Neural progenitor cell (in vitro differentiated cells): Measurements from ENCODE around the gene TTLL8. TPM values are rescaled to one million over a fixed set of nuclear protein-coding genes. Genes with fewer than 3 reads are reported as not detected.

Source experiments
- DNase-seq: peaks from one replicate; pipeline ENCODE4 v3.0.0-alpha.2; 2016; ENCODE audit warnings: low spot score
- H2AFZ ChIP-seq: fragments of 200-600 bp; sonication (generic); replicated peaks from 2 replicates; pipeline ENCODE4 v1.6.1; 2016; ENCODE audit warnings: antibody characterized with exemption
- H3F3A ChIP-seq: fragments of 200-600 bp; sonication (generic); 2 replicates; pipeline ENCODE4 v1.6.1; 2016; ENCODE audit warnings: antibody characterized with exemption, low read depth
- H3K27ac ChIP-seq: fragments of 200-600 bp; sonication (generic); 2 replicates; pipeline ENCODE4 v1.5.1; 2016; ENCODE audit warnings: mild to moderate bottlenecking
- H3K27me3 ChIP-seq: fragments of 200-600 bp; sonication (generic); 2 replicates; pipeline ENCODE4 v1.6.1; 2016; ENCODE audit warnings: mild to moderate bottlenecking, moderate library complexity
- H3K36me3 ChIP-seq: fragments of 200-600 bp; sonication (generic); 2 replicates; pipeline ENCODE4 v1.5.1; 2016
- H3K4me1 ChIP-seq: fragments of 200-600 bp; sonication (generic); 2 replicates; pipeline ENCODE4 v1.6.1; 2016; ENCODE audit warnings: mixed run types
- H3K4me2 ChIP-seq: fragments of 200-600 bp; sonication (generic); 2 replicates; pipeline ENCODE4 v1.6.1; 2016
- H3K4me3 ChIP-seq: fragments of 200-600 bp; sonication (generic); 2 replicates; pipeline ENCODE4 v1.5.1; 2016
- H3K79me2 ChIP-seq: fragments of 200-600 bp; sonication (generic); 2 replicates; pipeline ENCODE4 v1.6.1; 2016; ENCODE audit warnings: low read depth
- H3K9ac ChIP-seq: fragments of 200-600 bp; sonication (generic); 2 replicates; pipeline ENCODE4 v1.6.1; 2016
- H3K9me3 ChIP-seq: fragments of 200-600 bp; sonication (generic); 2 replicates; pipeline ENCODE4 v1.5.1; 2016; ENCODE audit warnings: low read depth
- H4K20me1 ChIP-seq: fragments of 200-600 bp; sonication (generic); 2 replicates; pipeline ENCODE4 v1.6.1; 2016; ENCODE audit warnings: low read depth
- H3K27ac Mint-ChIP-seq: 3 replicates; pipeline ENCODE4 v1.8.0; 2021; ENCODE audit warnings: mixed read lengths
- H3K27me3 Mint-ChIP-seq: 2 replicates; pipeline ENCODE4 v1.8.0; 2022; ENCODE audit warnings: low read depth, mild to moderate bottlenecking, inconsistent platforms, moderate library complexity, mixed read lengths; ENCODE audit not compliant: insufficient read depth
- H3K36me3 Mint-ChIP-seq: 3 replicates; pipeline ENCODE4 v1.8.0; 2021; ENCODE audit warnings: mixed read lengths
- H3K4me1 Mint-ChIP-seq: 3 replicates; pipeline ENCODE4 v1.8.0; 2021; ENCODE audit warnings: mixed read lengths
- H3K4me3 Mint-ChIP-seq: 3 replicates; pipeline ENCODE4 v1.8.0; 2021; ENCODE audit warnings: mild to moderate bottlenecking, moderate library complexity, mixed read lengths
- H3K9me3 Mint-ChIP-seq: 3 replicates; pipeline ENCODE4 v1.8.0; 2020; ENCODE audit warnings: mixed read lengths
- EZH2 ChIP-seq: fragments of 200-600 bp; sonication (generic); IDR thresholded peaks from 2 replicates; pipeline ENCODE4 v1.6.1; 2017; ENCODE audit warnings: antibody characterized with exemption, mild to moderate bottlenecking, moderate library complexity
- EZH2phosphoT487 ChIP-seq: fragments of 200-600 bp; sonication (generic); IDR thresholded peaks from 2 replicates; pipeline ENCODE4 v1.6.1; 2017; ENCODE audit warnings: antibody characterized with exemption
- total RNA-seq: library from RNA; depleted of rRNA; stranded (reverse); fragments of >200 nt; gene quantifications from 2 replicates; pipeline ENCODE4 v1.2.3, GENCODE V29; 2015; ENCODE audit warnings: low replicate concordance
- TF ChIP-seq, protein P1 (sequence below): fragments of 200-600 bp; sonication (generic); IDR thresholded peaks from 2 replicates; pipeline ENCODE4 v1.5.1; 2017; ENCODE audit warnings: antibody characterized with exemption, mild to moderate bottlenecking

Gene TTLL8
- total RNA-seq, 1 donor from 2014 or later: not detected

DNA sequence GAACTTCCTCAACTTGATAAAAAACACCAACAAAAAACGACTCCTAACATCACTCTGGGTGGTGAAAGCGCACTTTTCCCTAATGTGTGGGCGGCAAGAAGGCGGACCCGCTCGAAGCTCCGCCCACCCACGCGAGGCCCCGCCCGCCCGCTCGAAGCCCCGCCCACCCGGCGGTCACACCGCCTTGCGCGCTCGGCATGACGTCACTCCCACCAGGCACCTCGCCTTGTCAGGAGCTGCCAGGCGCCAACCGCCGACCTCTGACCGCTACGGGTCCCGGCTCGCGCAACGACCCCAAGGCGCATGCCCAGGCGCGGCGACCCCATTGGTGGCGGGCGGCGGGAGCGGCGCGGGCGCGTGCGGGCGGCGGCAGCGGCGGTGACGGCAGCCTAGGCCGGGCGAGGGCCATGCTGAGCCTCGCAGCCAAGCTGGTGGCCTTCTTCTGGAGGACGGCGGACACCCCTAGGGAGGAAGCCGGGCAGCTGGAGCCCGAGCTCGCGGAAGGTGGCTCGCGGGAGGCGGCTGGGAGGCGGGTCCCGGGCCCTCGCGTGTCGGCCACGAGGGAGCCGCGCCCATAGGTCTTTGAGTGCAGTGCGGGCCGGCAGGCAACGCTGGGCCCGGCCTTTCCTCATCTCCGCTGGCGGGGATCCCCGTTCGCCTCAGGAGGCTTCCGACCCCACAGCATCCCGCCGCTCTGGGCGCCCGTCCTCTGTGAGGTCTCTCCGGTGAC, 31.7 kb upstream of the TTLL8 start, which contains the start of gene MOV10L1:
Gene MOV10L1, plus strand, starts transcription at position 325 of the 730 bp plus-strand sequence. Its CDS starts 83 bp downstream, at position 408.
- no peak within 1 kb of the TSS for H3K4me2 ChIP-seq
- H3K27ac Mint-ChIP-seq: no peak within 1 kb of the TSS
- DNase-seq: no peak
- peaks cover 10% of the 10 kb centered on the region for H3K4me1 Mint-ChIP-seq
- H3K4me3 Mint-ChIP-seq: no peak within 1 kb of the TSS
- H4K20me1 ChIP-seq: no peaks in the 10 kb centered on the region
- no peaks in the 10 kb centered on the region for H3K9me3 ChIP-seq
- no peaks in the 10 kb centered on the region for H3K79me2 ChIP-seq
- no peak for TF ChIP-seq EZH2
- TF ChIP-seq EZH2phosphoT487: no peak
- TF ChIP-seq, protein P1, sequence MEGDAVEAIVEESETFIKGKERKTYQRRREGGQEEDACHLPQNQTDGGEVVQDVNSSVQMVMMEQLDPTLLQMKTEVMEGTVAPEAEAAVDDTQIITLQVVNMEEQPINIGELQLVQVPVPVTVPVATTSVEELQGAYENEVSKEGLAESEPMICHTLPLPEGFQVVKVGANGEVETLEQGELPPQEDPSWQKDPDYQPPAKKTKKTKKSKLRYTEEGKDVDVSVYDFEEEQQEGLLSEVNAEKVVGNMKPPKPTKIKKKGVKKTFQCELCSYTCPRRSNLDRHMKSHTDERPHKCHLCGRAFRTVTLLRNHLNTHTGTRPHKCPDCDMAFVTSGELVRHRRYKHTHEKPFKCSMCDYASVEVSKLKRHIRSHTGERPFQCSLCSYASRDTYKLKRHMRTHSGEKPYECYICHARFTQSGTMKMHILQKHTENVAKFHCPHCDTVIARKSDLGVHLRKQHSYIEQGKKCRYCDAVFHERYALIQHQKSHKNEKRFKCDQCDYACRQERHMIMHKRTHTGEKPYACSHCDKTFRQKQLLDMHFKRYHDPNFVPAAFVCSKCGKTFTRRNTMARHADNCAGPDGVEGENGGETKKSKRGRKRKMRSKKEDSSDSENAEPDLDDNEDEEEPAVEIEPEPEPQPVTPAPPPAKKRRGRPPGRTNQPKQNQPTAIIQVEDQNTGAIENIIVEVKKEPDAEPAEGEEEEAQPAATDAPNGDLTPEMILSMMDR: no peak
- H2AFZ ChIP-seq: no peak within 1 kb of the TSS
- H3K4me3 ChIP-seq: no peak within 1 kb of the TSS
- no peaks in the 10 kb centered on the region for H3K36me3 Mint-ChIP-seq
- H3F3A ChIP-seq: no peaks in the 10 kb centered on the region
- H3K27me3 Mint-ChIP-seq: peaks cover 13% of the 10 kb centered on the region
- H3K27me3 ChIP-seq: no peaks in the 10 kb centered on the region
- no peaks in the 10 kb centered on the region for H3K4me1 ChIP-seq
- H3K9me3 Mint-ChIP-seq: peaks cover 18% of the 10 kb centered on the region
- H3K27ac ChIP-seq: no peak within 1 kb of the TSS
- no peak within 1 kb of the TSS for H3K9ac ChIP-seq
- no peaks in the 10 kb centered on the region for H3K36me3 ChIP-seq

DNA sequence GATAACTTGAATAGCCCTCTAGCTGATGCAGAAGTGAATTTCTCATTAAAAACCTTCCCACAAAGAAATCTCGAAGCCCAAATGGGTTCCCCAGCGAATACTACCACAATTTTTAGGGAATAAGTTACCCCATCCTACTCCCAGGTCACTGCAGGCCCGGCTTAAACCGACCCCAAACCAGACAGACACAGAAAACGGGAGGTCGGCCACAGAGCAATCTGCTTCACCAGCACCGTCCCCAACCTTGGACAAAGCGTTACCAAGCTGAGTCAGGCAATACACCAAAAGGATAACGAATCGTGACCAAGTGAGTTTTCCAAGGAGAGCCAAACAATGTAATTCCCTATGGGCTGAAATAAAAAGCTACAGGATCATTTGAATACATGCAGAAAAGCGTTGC, 31.1 kb upstream of the TTLL8 start:
- Mint-ChIP-seq H3K36me3 (no peaks in the 10 kb centered on the region), H3K4me3 (no peak overlapping the region), H3K27ac (no peak overlapping the region), H3K4me1 (peaks cover 12% of the 10 kb centered on the region), H3K27me3 (peaks cover 13% of the 10 kb centered on the region), H3K9me3 (peaks cover 18% of the 10 kb centered on the region)
- Histone ChIP-seq H3K4me2 (no peak overlapping the region), H3K4me3 (no peak overlapping the region), H3K9me3 (no peaks in the 10 kb centered on the region), H3F3A (no peaks in the 10 kb centered on the region), H3K79me2 (no peaks in the 10 kb centered on the region), H3K36me3 (no peaks in the 10 kb centered on the region), H4K20me1 (no peaks in the 10 kb centered on the region), H2AFZ (no peak overlapping the region), H3K9ac (no peak overlapping the region), H3K27ac (no peak overlapping the region), H3K27me3 (no peaks in the 10 kb centered on the region), H3K4me1 (no peaks in the 10 kb centered on the region)
- no peak for TF ChIP-seq EZH2phosphoT487
- TF ChIP-seq, protein P1: no peak
- no peak for TF ChIP-seq EZH2
- no peak for DNase-seq

DNA sequence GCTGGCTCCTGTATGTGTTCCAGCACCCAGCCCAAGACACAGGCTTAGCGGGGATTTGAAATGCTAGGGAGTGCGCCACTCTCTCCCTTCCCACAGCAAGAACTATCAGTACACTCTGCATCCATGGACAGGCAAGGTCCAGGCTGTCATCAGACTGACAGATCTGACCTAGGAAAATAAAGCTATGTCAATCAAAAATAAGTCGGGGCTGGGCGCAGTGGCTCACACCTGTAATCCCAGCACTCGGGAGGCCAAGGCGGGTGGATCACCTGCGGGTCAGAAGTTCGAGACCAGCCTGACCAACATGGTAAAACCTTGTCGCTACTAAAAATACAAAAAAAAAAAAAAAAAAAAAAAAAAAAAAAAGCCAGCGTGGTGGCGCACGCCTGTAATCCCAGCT, 30.0 kb upstream of the TTLL8 start:
- Mint-ChIP-seq H3K36me3 (no peaks in the 10 kb centered on the region), H3K27me3 (peaks cover 13% of the 10 kb centered on the region), H3K27ac (no peak overlapping the region)

More for the DNA sequence above, 30.0 kb upstream of the TTLL8 start:
- no peaks in the 10 kb centered on the region for H3K36me3 ChIP-seq
- no peaks in the 10 kb centered on the region for H3K4me1 ChIP-seq
- no peaks in the 10 kb centered on the region for H3K9me3 ChIP-seq
- no peaks in the 10 kb centered on the region for H4K20me1 ChIP-seq
- H3K79me2 ChIP-seq: no peaks in the 10 kb centered on the region
- H3K4me3 ChIP-seq: no peak overlapping the region
- TF ChIP-seq EZH2: no peak
- TF ChIP-seq EZH2phosphoT487: no peak
- TF ChIP-seq, protein P1: no peak
- H3F3A ChIP-seq: no peaks in the 10 kb centered on the region
- no peak overlapping the region for H3K9ac ChIP-seq
- Mint-ChIP-seq H3K4me3 (no peak overlapping the region), H3K9me3 (peaks cover 18% of the 10 kb centered on the region), H3K4me1 (peaks cover 17% of the 10 kb centered on the region)
- no peaks in the 10 kb centered on the region for H3K27me3 ChIP-seq
- no peak overlapping the region for H3K27ac ChIP-seq
- no peak for DNase-seq
- H3K4me2 ChIP-seq: no peak overlapping the region
- no peak overlapping the region for H2AFZ ChIP-seq
